A172 (cell line): ENCODE results near the gene C11orf68. TPM values are rescaled to one million over a fixed set of nuclear protein-coding genes. Genes with fewer than 3 reads are reported as not detected.
"Not testable (repeated sequence)": the region's sequence is repeated elsewhere in the genome, so short reads cannot be mapped to it uniquely, and the experiment has no call there.

ENCODE experiments used
- DNase-seq: peaks from one replicate; pipeline ENCODE4 v3.0.0-alpha.2; 2015; ENCODE audit warnings: low spot score
- total RNA-seq: library from RNA; depleted of rRNA; stranded (reverse); fragments of >200 nt; shearing (Covaris generic); gene quantifications from 2 replicates; pipeline ENCODE4 v1.2.3, GENCODE V29; 2014; rRNA removed

The C11orf68 gene
- total RNA-seq, result 22.2 and 27.3 TPM in 2 replicates

DNA sequence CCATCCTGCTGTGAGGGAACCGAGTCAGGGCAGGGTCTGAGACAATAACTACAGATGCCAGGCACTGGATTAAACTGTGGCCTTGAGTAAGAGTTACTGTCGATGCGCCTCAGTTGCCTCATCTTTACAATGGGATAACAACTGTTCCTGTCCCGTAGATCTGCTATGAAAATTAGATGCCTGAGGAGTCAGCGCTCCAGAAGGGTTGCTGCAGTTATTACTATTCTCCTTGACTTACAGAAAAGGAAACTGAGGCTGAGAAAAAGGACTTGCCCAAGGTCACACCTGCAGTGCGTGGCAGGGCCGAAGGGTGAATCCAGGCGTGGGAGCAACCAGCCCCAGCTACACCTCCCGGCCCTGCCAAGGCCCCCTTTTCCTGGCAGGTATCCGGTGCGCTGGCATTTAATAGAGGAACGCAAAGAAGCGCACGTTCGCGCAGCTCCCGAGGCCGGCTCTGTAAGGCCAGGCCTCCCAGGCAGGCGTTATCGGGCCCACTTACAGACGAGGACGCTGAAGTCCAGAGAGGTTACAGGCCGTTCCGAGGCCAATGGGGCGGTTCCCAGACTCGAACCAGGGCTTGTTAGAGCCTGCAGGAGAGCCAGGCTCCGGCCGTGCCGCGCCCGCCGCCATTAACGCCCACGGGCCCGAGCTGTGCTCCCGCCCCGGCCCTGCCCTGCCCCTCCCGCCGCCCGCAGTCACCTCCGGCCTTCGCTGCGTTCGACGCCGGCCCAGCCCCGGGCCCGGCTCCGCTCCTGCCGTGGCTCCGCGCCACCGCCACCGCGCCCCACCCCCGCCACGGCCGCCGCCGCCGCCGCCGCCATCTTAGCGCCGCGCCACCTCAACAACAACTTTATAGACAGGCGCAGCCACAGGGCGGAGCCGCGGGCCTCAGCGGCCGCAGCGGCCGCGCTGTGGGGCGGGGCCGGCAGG, at the start of gene C11orf68:
Gene C11orf68 (minus strand): TSS at position 852 of the 930 bp plus-strand sequence. CDS start 31 bp downstream, at position 821.
- no peak for DNase-seq

GRCh38 chr11:65967329-65967934, 48.6 kb upstream of the C11orf68 start:
- DNase-seq, result no peak

DNA sequence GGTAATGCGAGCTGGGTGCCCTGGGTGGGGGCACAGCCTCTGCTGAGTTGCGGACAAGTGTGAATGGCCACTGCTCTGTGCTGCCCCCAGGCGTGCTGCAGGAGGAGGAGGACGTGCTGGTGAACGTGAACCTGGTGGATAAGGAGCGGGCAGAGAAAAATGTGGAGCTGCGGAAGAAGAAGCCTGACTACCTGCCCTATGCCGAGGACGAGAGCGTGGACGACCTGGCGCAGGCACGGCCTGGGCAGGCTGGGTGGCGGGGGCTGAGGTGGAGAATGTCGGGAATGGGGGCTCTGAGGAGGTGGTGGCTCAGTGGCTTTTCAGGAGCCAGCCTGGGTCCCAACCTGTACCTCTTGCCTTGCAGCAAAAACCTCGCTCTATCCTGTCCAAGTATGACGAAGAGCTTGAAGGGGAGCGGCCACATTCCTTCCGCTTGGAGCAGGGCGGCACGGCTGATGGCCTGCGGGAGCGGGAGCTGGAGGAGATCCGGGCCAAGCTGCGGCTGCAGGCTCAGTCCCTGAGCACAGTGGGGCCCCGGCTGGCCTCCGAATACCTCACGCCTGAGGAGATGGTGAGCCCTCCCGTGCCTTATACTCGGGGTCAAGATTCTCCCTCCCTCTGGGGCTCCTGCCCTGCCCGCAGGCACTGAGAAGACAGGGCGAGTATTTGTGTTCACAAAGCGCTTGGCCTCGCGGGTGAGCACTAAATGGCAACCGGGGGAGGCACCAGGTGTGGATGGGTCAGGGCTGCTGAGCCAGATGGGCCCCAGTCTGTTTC, 47.3 kb upstream of the C11orf68 start:
- DNase-seq, result no peak

GRCh38 chr11:65964906-65965305, 46.0 kb upstream of the C11orf68 start:
- no peak for DNase-seq

DNA sequence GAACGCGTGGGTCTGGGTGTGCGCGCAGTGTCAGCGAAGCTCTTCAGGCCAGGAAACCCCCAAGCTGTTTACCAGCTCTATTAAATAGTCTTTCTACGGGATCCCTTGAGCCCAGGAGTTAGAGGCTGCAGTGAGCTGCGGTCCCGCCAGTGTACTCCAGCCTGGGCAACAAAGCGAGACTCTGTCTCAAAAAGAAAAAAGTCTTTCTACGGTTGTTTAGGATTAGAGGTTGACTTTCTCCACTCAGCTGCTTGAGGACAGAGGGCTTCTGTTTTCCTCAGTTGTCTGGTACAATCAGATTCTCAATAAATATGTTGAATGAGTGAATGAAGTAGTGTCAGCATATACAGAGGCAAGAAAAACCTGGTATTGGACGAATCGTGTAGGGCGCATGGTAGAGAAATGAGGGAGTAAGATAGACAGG, 43.3 kb upstream of the C11orf68 start:
- DNase-seq, result no peak

GRCh38 chr11:65961267-65962140, 42.6 kb upstream of the C11orf68 start, which contains the start of gene SART1:
SART1 (plus strand) TSS chr11:65961734; CDS start chr11:65961781, 47 bp downstream.
- DNase-seq, result peak; percentile 92

DNA sequence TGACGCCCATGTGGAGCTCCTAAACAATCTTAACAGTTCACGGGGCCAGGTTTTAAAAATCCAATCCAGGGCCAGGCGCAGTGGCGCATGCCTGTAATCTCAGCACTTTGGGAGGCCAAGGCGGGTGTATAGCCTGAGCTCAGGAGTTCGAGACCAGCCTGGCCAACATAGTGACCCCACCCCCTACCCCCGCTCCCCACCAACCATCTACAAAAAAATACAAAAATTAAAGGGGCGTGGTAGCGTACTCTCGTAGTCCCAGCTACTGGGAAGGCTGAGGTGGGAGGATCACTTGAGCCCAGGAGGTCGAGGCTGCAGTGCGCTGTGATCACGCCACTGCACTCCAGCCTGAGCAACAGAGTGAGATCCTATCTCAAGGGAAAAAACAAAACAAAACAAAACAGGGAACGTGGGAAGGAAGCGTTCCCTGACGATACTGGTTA, 42.0 kb upstream of the C11orf68 start:
- DNase-seq, result no peak

GRCh38 chr11:65958774-65959420, 40.0 kb upstream of the C11orf68 start:
- no peak for DNase-seq

- DNase-seq, result no peak
Observed at GRCh38 chr11:65958291-65958690, 39.4 kb upstream of the C11orf68 start.

- DNase-seq, result no peak
Observed at GRCh38 chr11:65954771-65955170, 35.9 kb upstream of the C11orf68 start.

- no peak for DNase-seq
Observed at GRCh38 chr11:65953471-65953870, 34.6 kb upstream of the C11orf68 start.

DNA sequence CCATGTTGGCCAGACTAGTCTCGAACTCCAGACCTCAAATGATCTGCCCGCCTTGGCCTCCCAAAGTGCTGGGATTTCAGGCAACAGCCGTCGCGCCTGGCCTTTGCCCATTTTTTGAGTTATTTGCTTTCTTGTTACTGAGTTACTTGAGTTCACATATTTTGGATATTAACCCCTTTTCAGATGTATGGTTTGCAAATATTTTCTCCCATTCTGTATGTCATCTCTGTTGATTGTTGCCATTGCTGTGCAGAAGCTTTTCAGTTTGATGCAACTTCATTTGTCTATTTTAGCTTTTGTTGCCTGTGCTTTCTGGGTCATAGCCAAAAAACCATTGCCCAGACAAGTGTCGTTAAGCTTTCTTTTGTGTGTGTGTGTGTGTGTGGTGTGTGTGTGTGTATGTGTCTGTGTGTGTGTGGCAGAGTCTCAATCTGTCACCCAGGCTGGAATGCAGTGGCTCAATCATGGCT, 33.2 kb upstream of the C11orf68 start:
- DNase-seq, result no peak

GRCh38 chr11:65951641-65952040, 32.8 kb upstream of the C11orf68 start:
- DNase-seq, result not testable (repeated sequence)

- DNase-seq, result not testable (repeated sequence)
Observed at GRCh38 chr11:65950711-65951110, 31.8 kb upstream of the C11orf68 start.

DNA sequence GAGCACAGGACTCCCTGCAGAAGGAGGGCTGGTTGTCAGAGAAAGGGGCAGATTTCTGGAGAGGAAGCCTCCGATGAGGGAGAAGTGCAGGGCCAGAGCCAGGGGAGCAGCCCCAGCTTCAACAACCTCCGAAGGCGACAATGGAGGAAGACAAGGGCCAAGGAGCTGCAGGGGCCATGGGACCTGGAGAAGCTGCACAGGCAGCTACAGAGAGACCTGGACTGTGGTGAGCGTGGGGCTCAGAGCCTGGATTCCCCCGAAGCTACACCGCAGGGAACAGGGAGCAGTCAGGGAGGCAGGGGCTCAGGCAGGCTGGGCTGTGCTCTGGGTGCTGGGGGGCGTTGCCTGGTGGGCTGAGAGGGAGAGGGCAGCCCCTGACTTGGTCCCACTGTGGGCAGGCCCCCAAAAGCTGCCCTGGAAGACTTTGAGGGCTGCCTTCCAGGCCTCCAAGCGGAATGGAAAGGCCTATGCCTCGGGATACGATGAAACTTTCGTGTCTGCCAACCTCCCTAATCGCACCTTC, 28.8 kb upstream of the C11orf68 start:
- no peak for DNase-seq

- no peak for DNase-seq
Observed at GRCh38 chr11:65947133-65947532, 28.3 kb upstream of the C11orf68 start.

DNA sequence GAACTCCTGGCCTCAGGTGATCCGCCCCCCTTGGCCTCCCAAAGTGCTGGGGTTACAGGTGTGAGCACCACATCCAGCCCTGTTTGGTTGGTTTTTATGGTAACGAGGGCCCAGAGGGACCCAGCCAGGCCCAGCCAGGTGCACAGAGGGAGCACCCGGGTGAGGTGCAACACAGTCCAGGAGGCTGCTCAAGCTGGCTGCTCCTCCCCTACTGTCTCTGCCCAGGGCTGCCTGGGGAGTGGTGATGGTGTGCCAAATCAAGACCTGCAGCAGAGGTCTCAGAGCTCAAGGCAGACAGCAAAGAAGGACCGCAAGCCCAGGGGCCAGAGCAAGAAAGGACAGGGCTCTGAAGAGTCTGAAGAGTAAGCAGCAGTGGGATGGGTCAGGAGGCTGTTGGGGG, 27.8 kb upstream of the C11orf68 start:
- DNase-seq, result no peak

GRCh38 chr11:65945941-65946558, 27.2 kb upstream of the C11orf68 start:
- DNase-seq, result no peak

- DNase-seq, result no peak
Observed at GRCh38 chr11:65945430-65945911, 26.6 kb upstream of the C11orf68 start, which contains the start of gene TSGA10IP. TSGA10IP (plus strand) TSS chr11:65945480; CDS start chr11:65945676, 196 bp downstream.
